ENCODE measurements around the gene EIF4G1. TPM values are rescaled to one million over a fixed set of nuclear protein-coding genes. Genes with fewer than 3 reads are reported as not detected.

Gene EIF4G1
- total and polyA plus RNA-seq, 2 of the 4 experiments (the other 2 are of a cell fraction) = 225 to 274 TPM

GRCh38 chr3:184345317-184346144, 31.1 kb downstream of the EIF4G1 start:
- Histone ChIP-seq H3K9ac (ENCODE audit: low read depth, low read length) (no peak overlapping the region), H3K27me3 (ENCODE audit: control insufficient read depth, insufficient read depth, low read length) (no peaks in the 10 kb centered on the region), H2BK20ac (ENCODE audit: low read depth, low read length) (no peak overlapping the region), H4K20me1 (ENCODE audit: insufficient read depth, low read length) (peaks cover 3% of the 10 kb centered on the region; the same call in 1 of the 2 replicates), H2BK5ac (ENCODE audit: low read depth, low read length, poor library complexity, severe bottlenecking) (no peak overlapping the region), H2BK15ac (ENCODE audit: low read depth, low read length) (no peak overlapping the region), H4K5ac (ENCODE audit: low read depth, low read length) (no peak overlapping the region), H2AFZ (replicated peaks; ENCODE audit: low read length, poor library complexity) (no peak overlapping the region), H3K79me1 (ENCODE audit: low read depth in 1 of 2, low read length in 2 of 2) (peaks cover 7 to 25% of the 10 kb centered on the region in 2 experiments; a peak in 3 of 4 replicates), H3K27ac (ENCODE audit: insufficient read depth, low read length) (no peak overlapping the region), H3K14ac (replicated peaks; ENCODE audit: low read depth, low read length) (no peak overlapping the region), H4K91ac (ENCODE audit: insufficient read depth, low read depth, low read length) (no peak overlapping the region), H3K18ac (ENCODE audit: low read depth, low read length) (no peak overlapping the region), H3K23ac (ENCODE audit: low read depth, low read length) (no peak overlapping the region), H2AK9ac (replicated peaks; ENCODE audit: low read depth, low read length, poor library complexity) (no peak overlapping the region), H3K4me3 (ENCODE audit: insufficient read depth, low read depth, low read length) (no peak overlapping the region), H2BK120ac (ENCODE audit: low read depth, low read length) (no peak overlapping the region), H4K8ac (ENCODE audit: low read depth in 2 of 2, low read length in 2 of 2) (no peak overlapping the region), H3K9me1 (ENCODE audit: insufficient read depth, low read length) (peaks cover 12% of the 10 kb centered on the region), H3K9me3 (ENCODE audit: control insufficient read depth, insufficient read depth, low read length) (no peaks in the 10 kb centered on the region), H3K4ac (ENCODE audit: low read depth, low read length) (no peak overlapping the region), H3K36me3 (ENCODE audit: control insufficient read depth, insufficient read depth, low read length) (peaks cover 24% of the 10 kb centered on the region), H3K4me2 (ENCODE audit: low read depth, low read length) (no peak overlapping the region), H3K56ac (ENCODE audit: extremely low read depth, insufficient read depth, low read length) (no peak overlapping the region), H3K4me1 (ENCODE audit: control insufficient read depth, insufficient read depth, low read length) (peaks cover 18% of the 10 kb centered on the region), H2AK5ac (ENCODE audit: low read depth, low read length) (no peak overlapping the region)
- ChIA-PET CTCF (interaction anchor here (0.7 kb wide), 1 partner anchor 9 kb away, joined by 4 read pairs; no protein-coding TSS in a partner anchor), POLR2A (ENCODE audit: unreplicated experiment) (no interaction called here)
- dilution Hi-C loops (cut with HindIII; ENCODE audit: low sequenced_read_pairs, unreplicated experiment) = no loop called here
- WGBS, 2 experiments (ENCODE audit: extremely low coverage in 2 of 2, insufficient read length in 1 of 2) = no CpG with 5 or more reads among the region's 14 CpGs
- DNase-seq (peak; percentile 50), ATAC-seq (ENCODE audit: low read depth) (peak; percentile 64)
- intact Hi-C loops (cut with micrococcal nuclease) = loop anchor here (10.0 kb wide), 1 partner anchor 1429 kb away; no protein-coding TSS in a partner anchor
- BruUV-seq (replicated peaks) = no TSS peak
- in situ Hi-C loops (cut with MboI; ENCODE audit: low sequenced_read_pairs) = no loop called here
- TF ChIP-seq RAD21 (IDR thresholded peaks at IDR 0.05; ENCODE audit: low read length) (peak; percentile 37), CTCF (conservative IDR thresholded peaks at IDR 0.05; ENCODE audit: low read depth, low read length) (peak; percentile 41), POLR2A (IDR thresholded peaks at IDR 0.05; ENCODE audit: low read depth, low read length) (no peak), USF2 (IDR thresholded peaks at IDR 0.05; ENCODE audit: low read depth, low read length) (peak; percentile 59), MAFK (IDR thresholded peaks at IDR 0.05; ENCODE audit: low read depth, low read length) (no peak), CEBPB (IDR thresholded peaks at IDR 0.05; ENCODE audit: low read depth, low read length) (no peak), MAZ (IDR thresholded peaks at IDR 0.05; ENCODE audit: borderline replicate concordance, low read depth, low read length) (no peak), SMC3 (IDR thresholded peaks at IDR 0.05; ENCODE audit: low read depth, low read length) (peak; percentile 34), MXI1 (IDR thresholded peaks at IDR 0.05; ENCODE audit: borderline replicate concordance, low read depth, low read length) (no peak)

Measured in IMR-90 (cell line).